SK-N-SH (cell line): ENCODE data around the gene PER1.

Experiments used
- REST ChIP-seq: IDR thresholded peaks from 2 replicates; pipeline ENCODE4 v1.6.1; 2012; ENCODE audit warnings: mild to moderate bottlenecking, low read depth, low read length, moderate library complexity
- RFX5 ChIP-seq: IDR thresholded peaks from 2 replicates; pipeline ENCODE4 v1.6.1; 2012; ENCODE audit warnings: mild to moderate bottlenecking, improper control_type of control experiment, low read length
- TF ChIP-seq, protein P1 (sequence below): fragments of 200-600 bp; sonication (generic); IDR thresholded peaks from 2 replicates; pipeline ENCODE4 v1.6.1; 2017; ENCODE audit warnings: antibody characterized with exemption, mild to moderate bottlenecking, moderate library complexity

DNA sequence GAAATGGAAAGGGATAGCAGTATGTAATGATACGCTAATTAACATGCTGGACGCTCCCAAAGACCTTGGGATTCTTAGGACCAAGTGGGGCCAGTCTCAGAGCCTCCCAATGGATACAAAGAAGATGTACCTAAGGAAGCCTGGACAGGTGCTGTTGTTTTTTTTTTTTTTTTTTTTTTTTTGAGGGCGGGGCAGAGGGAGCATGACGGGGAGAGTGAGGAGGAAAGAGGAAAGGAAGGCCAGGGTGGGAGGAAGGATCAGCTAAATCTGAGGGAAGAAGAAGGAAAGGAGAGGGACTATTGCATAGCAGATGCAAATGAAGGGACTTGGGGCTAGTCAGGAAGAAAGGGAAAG is 8.0 kb upstream of the PER1 start:
- TF ChIP-seq, protein P1, sequence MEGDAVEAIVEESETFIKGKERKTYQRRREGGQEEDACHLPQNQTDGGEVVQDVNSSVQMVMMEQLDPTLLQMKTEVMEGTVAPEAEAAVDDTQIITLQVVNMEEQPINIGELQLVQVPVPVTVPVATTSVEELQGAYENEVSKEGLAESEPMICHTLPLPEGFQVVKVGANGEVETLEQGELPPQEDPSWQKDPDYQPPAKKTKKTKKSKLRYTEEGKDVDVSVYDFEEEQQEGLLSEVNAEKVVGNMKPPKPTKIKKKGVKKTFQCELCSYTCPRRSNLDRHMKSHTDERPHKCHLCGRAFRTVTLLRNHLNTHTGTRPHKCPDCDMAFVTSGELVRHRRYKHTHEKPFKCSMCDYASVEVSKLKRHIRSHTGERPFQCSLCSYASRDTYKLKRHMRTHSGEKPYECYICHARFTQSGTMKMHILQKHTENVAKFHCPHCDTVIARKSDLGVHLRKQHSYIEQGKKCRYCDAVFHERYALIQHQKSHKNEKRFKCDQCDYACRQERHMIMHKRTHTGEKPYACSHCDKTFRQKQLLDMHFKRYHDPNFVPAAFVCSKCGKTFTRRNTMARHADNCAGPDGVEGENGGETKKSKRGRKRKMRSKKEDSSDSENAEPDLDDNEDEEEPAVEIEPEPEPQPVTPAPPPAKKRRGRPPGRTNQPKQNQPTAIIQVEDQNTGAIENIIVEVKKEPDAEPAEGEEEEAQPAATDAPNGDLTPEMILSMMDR, result no peak
- TF ChIP-seq REST (no peak), RFX5 (no peak)
